Astrocyte (in vitro differentiated cells and primary cell): ENCODE data around the gene DYNLL1. TPM values are rescaled to one million over a fixed set of nuclear protein-coding genes. Genes with fewer than 3 reads are reported as not detected.
A peak's percentile ranks its signal among the peaks of the same experiment; 100 is the strongest.

Experiments
- DNase-seq: peaks from one replicate; pipeline ENCODE4 v3.0.0-alpha.2; 2010; ENCODE audit warnings: low read depth
- FAIRE-seq: peaks from 2 replicates; lab custom pipeline; 2011; peaks lifted over from hg19 to GRCh38; lab: Jason Lieb, UNC
- H2AFZ ChIP-seq: 2 replicates; pipeline ENCODE4 v1.6.0; 2012; ENCODE audit warnings: low read depth, low read length, inconsistent platforms
- H3K27ac ChIP-seq: 2 replicates; pipeline ENCODE4 v1.5.1; 2011; ENCODE audit warnings: low read depth, low read length, inconsistent platforms
- H3K27me3 ChIP-seq: 2 replicates; pipeline ENCODE4 v1.6.0; 2011; ENCODE audit warnings: low read length, inconsistent platforms; ENCODE audit not compliant: insufficient read depth
- H3K36me3 ChIP-seq: 2 replicates; pipeline ENCODE4 v1.5.1; 2011; ENCODE audit warnings: low read length, inconsistent platforms; ENCODE audit not compliant: insufficient read depth
- H3K4me1 ChIP-seq: 2 replicates; pipeline ENCODE4 v1.5.1; 2011; ENCODE audit warnings: low read length, inconsistent platforms; ENCODE audit not compliant: insufficient read depth
- H3K4me2 ChIP-seq: 2 replicates; pipeline ENCODE4 v1.6.0; 2012; ENCODE audit warnings: low read length, inconsistent platforms
- H3K4me3 ChIP-seq: 2 replicates; pipeline ENCODE4 v1.5.1; 2011; ENCODE audit warnings: low read depth, mild to moderate bottlenecking, low read length, inconsistent platforms; ENCODE audit not compliant: insufficient read depth
- H3K79me2 ChIP-seq: 2 replicates; pipeline ENCODE4 v1.6.0; 2012; ENCODE audit warnings: mild to moderate bottlenecking, low read length, inconsistent platforms; ENCODE audit not compliant: insufficient read depth
- H3K9ac ChIP-seq: 2 replicates; pipeline ENCODE4 v1.6.0; 2012; ENCODE audit warnings: mild to moderate bottlenecking, low read length, inconsistent platforms
- H3K9me3 ChIP-seq: 2 replicates; pipeline ENCODE4 v1.5.1; 2012; ENCODE audit warnings: low read depth, mild to moderate bottlenecking, low read length, inconsistent platforms; ENCODE audit not compliant: insufficient read depth
- H4K20me1 ChIP-seq: 2 replicates; pipeline ENCODE4 v1.6.0; 2012; ENCODE audit warnings: low read length, inconsistent platforms; ENCODE audit not compliant: insufficient read depth
- H3K27ac Mint-ChIP-seq: one replicate; pipeline ENCODE4 v1.8.0; 2021; ENCODE audit warnings: mild to moderate bottlenecking, mixed read lengths; ENCODE audit not compliant: unreplicated experiment
- H3K27me3 Mint-ChIP-seq: one replicate; pipeline ENCODE4 v1.8.0; 2021; ENCODE audit warnings: low read depth, mixed read lengths; ENCODE audit not compliant: unreplicated experiment
- H3K36me3 Mint-ChIP-seq: one replicate; pipeline ENCODE4 v1.8.0; 2021; ENCODE audit warnings: low read depth, mixed read lengths; ENCODE audit not compliant: unreplicated experiment
- H3K4me1 Mint-ChIP-seq: one replicate; pipeline ENCODE4 v1.8.0; 2021; ENCODE audit warnings: low read depth, mixed read lengths; ENCODE audit not compliant: unreplicated experiment
- H3K4me3 Mint-ChIP-seq: one replicate; pipeline ENCODE4 v1.8.0; 2021; ENCODE audit warnings: mild to moderate bottlenecking, moderate library complexity, mixed read lengths; ENCODE audit not compliant: unreplicated experiment
- H3K9me3 Mint-ChIP-seq: one replicate; pipeline ENCODE4 v1.8.0; 2021; ENCODE audit warnings: mild to moderate bottlenecking, mixed read lengths; ENCODE audit not compliant: unreplicated experiment
- EZH2 ChIP-seq: IDR thresholded peaks from 2 replicates; pipeline ENCODE4 v1.6.1; 2012; ENCODE audit warnings: mild to moderate bottlenecking, low read length, inconsistent platforms; ENCODE audit not compliant: insufficient read depth
- total RNA-seq: library from RNA; stranded (reverse); gene quantifications from 2 replicates; pipeline ENCODE4 v1.2.1, GENCODE V29; 2021
- TF ChIP-seq, protein P1 (sequence below): IDR thresholded peaks from 2 replicates; pipeline ENCODE4 v1.5.1; 2011; ENCODE audit warnings: low read depth, mild to moderate bottlenecking, inconsistent platforms, low read length, moderate library complexity; ENCODE audit not compliant: insufficient read depth

Gene DYNLL1
- total RNA-seq, 1 donor from 2014 or later, result 500 TPM

DNA sequence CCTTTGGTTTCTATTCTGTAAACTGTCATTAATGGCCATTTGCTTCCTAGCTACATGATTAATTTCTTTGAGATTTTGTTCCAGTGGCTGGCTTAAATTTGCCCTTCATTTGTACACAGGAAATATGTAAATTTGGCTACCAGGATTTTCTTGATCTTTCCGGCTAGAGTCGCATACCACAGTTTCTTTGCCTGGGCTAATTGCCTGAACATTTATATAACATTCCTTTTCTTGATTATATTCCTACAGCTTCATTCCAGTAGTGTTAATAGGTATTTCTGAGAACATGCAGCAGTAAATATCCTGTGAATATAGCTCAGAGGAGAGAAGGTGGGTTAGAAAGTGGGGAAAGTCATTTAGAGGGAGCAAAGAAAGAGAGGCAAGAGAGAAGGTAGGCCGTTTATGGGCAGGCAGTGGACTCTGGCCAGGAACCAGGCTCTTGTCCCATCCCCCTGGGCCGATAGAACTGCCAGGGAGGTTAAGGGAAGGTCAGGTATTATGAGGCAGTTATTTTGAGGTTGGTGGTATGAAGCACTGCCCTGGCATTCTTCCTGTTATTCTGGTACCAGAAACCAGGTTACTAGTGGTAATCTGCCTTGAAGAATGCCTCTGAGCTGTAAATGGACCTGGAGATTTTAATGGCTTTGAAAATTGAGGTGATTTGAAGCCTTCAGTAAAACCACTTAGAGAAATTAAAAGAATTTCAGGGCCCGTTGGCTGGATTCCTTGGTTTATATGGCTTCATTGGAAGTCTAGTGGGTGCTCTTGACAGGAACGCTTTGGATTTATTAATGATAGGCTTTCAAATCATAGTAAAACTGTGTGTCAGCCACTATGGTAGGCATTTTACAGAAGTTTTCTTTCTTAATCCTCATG, 42.6 kb downstream of the DYNLL1 start:
- Histone ChIP-seq H3K9me3 (no peaks in the 10 kb centered on the region), H3K4me3 (peak overlapping the region; percentile 9), H3K27ac (peak overlapping the region; percentile 28), H2AFZ (no peak overlapping the region), H3K4me2 (peak overlapping the region; percentile 84), H3K36me3 (peaks cover 2% of the 10 kb centered on the region), H3K27me3 (no peaks in the 10 kb centered on the region), H4K20me1 (peaks cover 88% of the 10 kb centered on the region), H3K9ac (peak overlapping the region; percentile 13), H3K4me1 (peaks cover 35% of the 10 kb centered on the region), H3K79me2 (peaks cover 86% of the 10 kb centered on the region)
- H3K27ac Mint-ChIP-seq, result no peak overlapping the region
- H3K4me3 Mint-ChIP-seq, result peak overlapping the region; percentile 34
- no peaks in the 10 kb centered on the region for H3K9me3 Mint-ChIP-seq
- TF ChIP-seq, protein P1, sequence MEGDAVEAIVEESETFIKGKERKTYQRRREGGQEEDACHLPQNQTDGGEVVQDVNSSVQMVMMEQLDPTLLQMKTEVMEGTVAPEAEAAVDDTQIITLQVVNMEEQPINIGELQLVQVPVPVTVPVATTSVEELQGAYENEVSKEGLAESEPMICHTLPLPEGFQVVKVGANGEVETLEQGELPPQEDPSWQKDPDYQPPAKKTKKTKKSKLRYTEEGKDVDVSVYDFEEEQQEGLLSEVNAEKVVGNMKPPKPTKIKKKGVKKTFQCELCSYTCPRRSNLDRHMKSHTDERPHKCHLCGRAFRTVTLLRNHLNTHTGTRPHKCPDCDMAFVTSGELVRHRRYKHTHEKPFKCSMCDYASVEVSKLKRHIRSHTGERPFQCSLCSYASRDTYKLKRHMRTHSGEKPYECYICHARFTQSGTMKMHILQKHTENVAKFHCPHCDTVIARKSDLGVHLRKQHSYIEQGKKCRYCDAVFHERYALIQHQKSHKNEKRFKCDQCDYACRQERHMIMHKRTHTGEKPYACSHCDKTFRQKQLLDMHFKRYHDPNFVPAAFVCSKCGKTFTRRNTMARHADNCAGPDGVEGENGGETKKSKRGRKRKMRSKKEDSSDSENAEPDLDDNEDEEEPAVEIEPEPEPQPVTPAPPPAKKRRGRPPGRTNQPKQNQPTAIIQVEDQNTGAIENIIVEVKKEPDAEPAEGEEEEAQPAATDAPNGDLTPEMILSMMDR, result no peak
- no peak for TF ChIP-seq EZH2
- peaks cover 9% of the 10 kb centered on the region for H3K36me3 Mint-ChIP-seq
- DNase-seq (peak; percentile 77), FAIRE-seq (no peak)
- peaks cover 33% of the 10 kb centered on the region for H3K4me1 Mint-ChIP-seq
- no peaks in the 10 kb centered on the region for H3K27me3 Mint-ChIP-seq

GRCh38 chr12:120539303-120539702, 43.4 kb downstream of the DYNLL1 start:
- Histone ChIP-seq H4K20me1 (peaks cover 96% of the 10 kb centered on the region), H3K9me3 (no peaks in the 10 kb centered on the region), H3K27ac (no peak overlapping the region), H3K79me2 (peaks cover 93% of the 10 kb centered on the region), H3K4me3 (no peak overlapping the region), H3K9ac (no peak overlapping the region), H3K36me3 (peaks cover 2% of the 10 kb centered on the region), H3K4me1 (peaks cover 35% of the 10 kb centered on the region), H3K27me3 (no peaks in the 10 kb centered on the region), H3K4me2 (peak overlapping the region; percentile 84), H2AFZ (no peak overlapping the region)
- Mint-ChIP-seq H3K9me3 (no peaks in the 10 kb centered on the region), H3K36me3 (peaks cover 9% of the 10 kb centered on the region), H3K27me3 (no peaks in the 10 kb centered on the region), H3K4me1 (peaks cover 33% of the 10 kb centered on the region), H3K4me3 (no peak overlapping the region), H3K27ac (no peak overlapping the region)
- TF ChIP-seq, protein P1, result no peak
- no peak for TF ChIP-seq EZH2
- FAIRE-seq (no peak), DNase-seq (peak; percentile 40)

GRCh38 chr12:120540445-120540844, 44.5 kb downstream of the DYNLL1 start:
- DNase-seq (peak; percentile 74), FAIRE-seq (no peak)
- H3K27me3 Mint-ChIP-seq, result no peaks in the 10 kb centered on the region
- H3K79me2 ChIP-seq, result peaks cover 91% of the 10 kb centered on the region
- no peaks in the 10 kb centered on the region for H3K27me3 ChIP-seq
- no peak overlapping the region for H3K27ac ChIP-seq
- H2AFZ ChIP-seq, result no peak overlapping the region
- H4K20me1 ChIP-seq, result peaks cover 95% of the 10 kb centered on the region
- no peak overlapping the region for H3K27ac Mint-ChIP-seq
- H3K4me2 ChIP-seq, result no peak overlapping the region
- H3K4me3 Mint-ChIP-seq, result no peak overlapping the region
- no peaks in the 10 kb centered on the region for H3K9me3 ChIP-seq
- no peaks in the 10 kb centered on the region for H3K9me3 Mint-ChIP-seq
- H3K4me3 ChIP-seq, result no peak overlapping the region
- TF ChIP-seq, protein P1, result no peak
- no peak for TF ChIP-seq EZH2
- H3K36me3 ChIP-seq, result peaks cover 2% of the 10 kb centered on the region
- H3K36me3 Mint-ChIP-seq, result peaks cover 9% of the 10 kb centered on the region
- H3K9ac ChIP-seq, result no peak overlapping the region
- peaks cover 32% of the 10 kb centered on the region for H3K4me1 ChIP-seq
- peaks cover 33% of the 10 kb centered on the region for H3K4me1 Mint-ChIP-seq
